NOMO-1 treated with DMSO at 0.1 percent for 48 hours (cell line): ENCODE results near the gene PPP2R3A.
A peak's percentile ranks its signal among the peaks of the same experiment; 100 is the strongest.

ENCODE experiments used
- DNase-seq: peaks from one replicate; lab custom pipeline; 2025; ENCODE audit not compliant: unreplicated experiment; lab: John Stamatoyannopoulos, UW

PPP2R3A gene

DNA sequence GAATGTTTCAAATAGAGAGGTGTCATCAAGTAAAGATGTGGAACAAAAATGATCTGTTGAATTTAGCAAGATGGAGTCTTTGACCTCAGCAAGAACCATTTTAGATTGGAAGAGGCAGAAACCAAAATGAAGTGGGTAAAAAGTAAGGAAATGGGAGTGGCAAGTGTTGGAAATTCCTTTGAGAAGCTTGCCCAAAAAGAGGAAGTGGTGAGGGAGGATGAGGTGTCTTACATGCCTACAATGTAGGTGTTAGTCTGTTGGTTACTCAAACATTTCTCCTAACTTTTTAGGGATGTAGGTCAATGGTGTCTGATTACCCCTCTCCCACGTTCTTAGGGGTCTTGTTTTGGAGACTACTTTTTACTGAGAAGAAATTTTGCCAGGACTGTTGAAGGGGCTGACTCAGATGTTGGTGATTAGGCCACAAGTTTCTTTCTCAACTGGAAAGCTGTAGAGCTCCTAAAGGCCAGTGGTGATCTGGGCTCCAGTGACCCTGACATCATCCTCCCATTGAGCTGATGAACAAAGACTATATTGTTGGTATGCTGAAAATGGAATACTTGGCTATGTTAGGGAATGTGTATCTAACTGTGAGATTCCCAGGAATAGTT lies 5.1 kb downstream of the PPP2R3A start:
- no peak for DNase-seq

GRCh38 chr3:135973841-135974240 lies 8.3 kb downstream of the PPP2R3A start:
- DNase-seq = no peak

GRCh38 chr3:135975053-135975452 lies 9.5 kb downstream of the PPP2R3A start:
- DNase-seq = no peak

DNA sequence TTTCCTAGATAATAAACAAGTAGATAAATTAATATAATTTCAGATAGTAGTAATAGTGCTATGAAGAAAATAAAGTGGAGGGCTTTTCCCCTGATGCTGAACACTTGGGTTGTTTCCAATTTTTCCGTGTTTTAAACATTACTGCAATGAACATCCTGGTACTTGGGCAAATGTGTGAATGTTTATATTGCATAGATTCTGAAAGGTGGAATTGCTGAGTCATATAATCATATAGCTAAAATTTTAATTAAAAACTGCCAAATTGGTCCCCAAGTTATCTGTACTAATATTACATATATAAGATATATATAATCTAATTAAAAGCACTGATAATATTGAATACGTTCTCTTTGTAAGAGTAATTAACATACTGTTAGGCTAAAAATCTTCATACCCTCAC lies 10.0 kb downstream of the PPP2R3A start:
- no peak for DNase-seq

DNA sequence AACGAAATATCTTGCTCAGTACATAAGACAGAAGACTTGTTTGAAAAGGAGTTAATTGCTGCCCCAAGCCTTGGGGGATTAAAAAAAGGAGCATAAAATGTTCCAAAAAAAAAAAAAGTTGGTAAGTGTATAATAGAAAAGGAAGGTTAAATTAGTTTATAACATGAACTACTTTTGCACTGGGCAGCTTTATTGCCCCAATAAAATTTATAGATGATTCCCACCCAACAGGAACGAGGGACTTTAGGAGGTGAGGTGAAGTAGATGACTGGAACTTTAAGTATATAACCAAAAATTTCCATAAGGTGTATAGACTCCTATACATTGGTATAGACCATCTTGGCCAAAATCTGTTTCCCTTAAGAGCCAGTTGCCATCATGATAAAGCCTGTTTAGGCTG lies 14.8 kb downstream of the PPP2R3A start:
- DNase-seq = no peak

GRCh38 chr3:135981701-135982403 lies 16.3 kb downstream of the PPP2R3A start:
- DNase-seq = no peak

DNA sequence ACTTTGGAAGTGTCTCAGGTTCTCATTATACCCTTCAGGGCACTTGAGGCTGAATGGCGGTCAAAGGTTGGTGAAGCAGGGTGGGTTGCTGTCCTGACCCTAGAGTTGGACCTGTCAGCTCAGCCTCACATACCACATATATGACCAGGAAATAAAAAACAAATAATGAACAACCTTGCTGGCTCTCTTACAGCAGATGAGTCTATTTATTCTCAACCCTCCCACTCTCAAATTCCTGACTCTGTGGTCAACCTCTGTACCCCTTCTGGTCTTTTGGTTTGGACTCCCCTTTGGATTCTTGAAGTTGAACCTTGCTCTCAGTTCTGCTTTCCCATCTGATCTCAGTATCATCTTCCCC lies 16.9 kb downstream of the PPP2R3A start:
- DNase-seq = no peak

- no peak for DNase-seq
Observed at GRCh38 chr3:135982922-135983581, 17.5 kb downstream of the PPP2R3A start.

DNA sequence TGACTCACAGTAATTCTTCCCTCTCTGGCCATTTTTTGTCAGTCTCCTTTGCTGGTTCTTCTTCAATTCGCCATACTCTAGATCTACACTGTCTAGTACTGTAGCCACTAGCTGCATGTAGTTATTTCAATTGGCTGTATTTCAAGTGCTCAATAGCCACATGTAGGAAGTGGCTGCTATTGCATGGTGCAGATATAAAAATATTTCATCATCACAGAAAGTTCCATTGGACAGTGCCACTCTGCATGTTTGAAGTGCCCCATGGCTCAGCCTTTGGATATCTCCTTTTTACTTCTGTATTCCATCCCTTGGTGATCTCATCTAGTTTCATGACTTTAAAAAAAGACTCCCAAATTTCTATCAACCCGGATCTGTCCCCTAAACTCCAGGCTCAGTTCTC lies 22.1 kb downstream of the PPP2R3A start:
- peak; percentile 6 for DNase-seq

GRCh38 chr3:135989242-135989641 lies 23.7 kb downstream of the PPP2R3A start:
- DNase-seq = no peak

DNA sequence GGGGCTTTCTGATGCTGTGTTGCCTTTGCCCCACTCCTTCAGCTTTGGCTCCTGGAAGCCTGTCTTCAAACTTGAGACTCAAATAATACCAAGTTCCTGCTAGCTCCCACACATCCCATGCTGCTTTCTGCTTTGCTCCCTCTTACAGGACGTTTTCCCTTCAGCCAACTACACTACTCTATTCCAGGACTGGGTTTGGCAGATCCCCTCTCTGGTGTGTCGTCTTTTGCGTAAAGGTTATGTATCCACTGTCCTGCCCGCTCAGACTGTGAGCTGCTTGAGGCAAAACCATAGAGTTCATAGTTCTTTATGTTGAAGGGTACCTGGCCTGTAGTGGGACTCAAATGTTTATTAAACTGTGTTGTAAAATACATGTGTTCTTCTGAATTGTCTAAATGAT lies 25.4 kb downstream of the PPP2R3A start:
- no peak for DNase-seq

GRCh38 chr3:135991621-135992020 lies 26.1 kb downstream of the PPP2R3A start:
- DNase-seq = peak; percentile 5

DNA sequence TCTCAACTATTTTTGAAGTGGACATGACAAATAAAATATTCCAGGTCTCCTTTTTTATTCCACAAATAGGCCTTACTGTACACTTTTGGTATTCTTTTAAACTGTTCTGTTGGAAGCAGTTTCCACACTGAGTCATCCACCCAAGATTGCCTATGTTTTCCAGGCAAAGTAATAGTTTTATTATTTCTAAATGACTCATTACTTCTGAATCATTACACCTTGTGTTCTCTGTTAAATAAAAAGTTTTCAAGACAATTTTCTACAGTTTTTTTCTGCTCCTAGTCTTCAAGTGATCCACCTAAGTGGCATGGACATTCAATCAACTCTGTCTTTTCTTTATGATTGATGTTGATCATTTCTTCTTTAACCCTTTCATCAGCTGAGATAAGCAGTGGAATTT lies 26.5 kb downstream of the PPP2R3A start:
- DNase-seq = no peak

DNA sequence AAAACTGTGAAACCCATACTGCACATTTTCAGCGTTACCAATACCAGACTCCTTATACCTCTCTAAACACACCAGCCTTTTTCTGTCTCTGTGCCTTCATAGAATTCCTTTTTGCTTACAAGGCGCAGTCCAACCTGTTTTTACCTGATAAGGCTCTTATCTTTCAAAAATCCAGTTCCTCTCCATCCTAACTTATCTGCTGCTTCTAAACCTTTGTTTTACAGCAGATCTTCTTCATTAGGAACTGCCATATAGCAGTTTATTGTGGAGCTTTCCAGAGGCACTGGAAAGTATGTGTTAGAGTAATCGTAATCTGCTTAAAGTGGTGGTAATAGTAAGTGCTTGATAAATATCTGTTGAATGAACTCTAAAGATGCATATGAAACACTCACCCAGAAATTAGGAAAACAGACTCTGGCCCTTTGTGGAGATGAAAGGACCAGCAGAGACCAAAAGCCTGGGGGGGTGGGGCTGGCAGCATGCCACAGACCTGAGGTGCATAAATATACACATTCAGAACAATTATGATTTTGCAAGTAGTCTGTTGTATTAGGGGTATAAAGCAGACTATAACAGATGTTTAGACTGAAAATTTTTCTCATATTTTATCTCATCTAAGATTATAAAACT lies 29.3 kb downstream of the PPP2R3A start:
- no peak for DNase-seq

GRCh38 chr3:135995766-135996165 lies 30.2 kb downstream of the PPP2R3A start:
- DNase-seq = no peak

GRCh38 chr3:135997554-135998320 lies 32.2 kb downstream of the PPP2R3A start:
- DNase-seq = no peak

DNA sequence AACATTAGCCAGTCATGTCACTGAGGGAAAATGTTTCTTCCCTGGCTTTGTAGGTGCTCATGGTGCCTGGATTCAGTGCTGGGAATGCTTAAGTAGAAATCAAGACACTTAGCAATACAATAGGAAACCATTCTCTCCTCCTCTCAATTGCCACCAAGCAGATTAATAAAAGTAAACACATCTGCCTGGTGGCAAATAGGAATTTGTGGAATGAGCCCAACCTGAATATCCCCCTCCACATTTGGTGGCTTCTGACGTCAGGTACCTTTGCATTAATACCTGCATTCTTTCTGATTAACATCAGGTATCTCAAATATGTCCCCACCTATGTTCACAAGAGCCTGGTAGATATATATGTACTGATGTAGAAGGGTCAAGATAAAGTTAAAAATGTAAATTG lies 42.7 kb downstream of the PPP2R3A start:
- DNase-seq = no peak

DNA sequence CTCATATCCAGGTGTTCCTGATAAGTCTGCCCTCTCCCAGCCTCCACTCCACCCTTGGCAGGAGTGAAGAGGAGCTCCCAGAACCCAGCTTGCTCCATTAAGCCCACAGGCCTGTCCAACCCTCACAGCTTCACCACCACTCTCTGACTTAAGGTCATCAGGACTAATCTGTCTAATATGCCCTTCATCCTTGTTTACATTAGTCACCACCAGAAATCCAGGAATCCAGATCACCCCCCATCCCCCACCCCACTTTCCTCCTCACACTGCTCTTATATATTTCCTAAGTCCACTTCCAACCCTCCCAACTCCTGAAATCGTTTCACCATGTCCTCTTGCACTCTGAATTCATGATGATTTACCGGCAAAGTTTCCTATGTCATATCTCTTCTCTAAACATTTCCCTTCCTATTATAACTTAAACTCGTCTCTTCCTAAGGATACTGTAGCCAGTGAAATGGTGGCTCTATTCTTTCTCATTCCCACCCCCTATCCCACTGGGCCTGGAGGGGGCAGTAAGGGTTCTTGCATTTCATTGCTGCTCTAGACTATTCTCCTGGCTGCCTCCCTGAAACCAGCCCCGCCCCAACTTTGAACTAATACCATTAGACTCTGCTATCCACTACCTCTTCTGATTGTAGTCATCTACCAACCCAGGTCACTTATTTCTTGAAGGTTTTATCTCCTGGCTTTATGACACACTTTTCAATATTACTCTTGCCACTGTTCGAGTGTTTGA lies 43.4 kb downstream of the PPP2R3A start:
- no peak for DNase-seq

GRCh38 chr3:136018876-136019275 lies 53.3 kb downstream of the PPP2R3A start:
- no peak for DNase-seq

- DNase-seq = no peak
Observed at GRCh38 chr3:136021803-136022202, 56.3 kb downstream of the PPP2R3A start.
